HEK293 (cell line): ENCODE results near the gene CAMKMT.

ENCODE experiments used
- BCL11A ChIP-seq: fragments of 450-650 bp; formaldehyde crosslinking; IDR thresholded peaks from 2 replicates; pipeline ENCODE4 v1.5.1; 2016; ENCODE audit warnings: low read depth, missing biosample characterization, missing genetic modification characterization
- HOXA7 ChIP-seq: sonication (generic); formaldehyde crosslinking; IDR thresholded peaks from 2 replicates; pipeline ENCODE4 v1.8.1; 2022; ENCODE audit warnings: missing genetic modification reagents, borderline replicate concordance
- ZBTB48 ChIP-seq: fragments of 450-650 bp; formaldehyde crosslinking; IDR thresholded peaks from 2 replicates; pipeline ENCODE4 v1.5.1; 2016; ENCODE audit warnings: missing biosample characterization, missing genetic modification characterization
- ZNF221 ChIP-seq: fragments of 450-650 bp; formaldehyde crosslinking; IDR thresholded peaks from 2 replicates; pipeline ENCODE4 v1.5.1; 2017; ENCODE audit warnings: missing biosample characterization, missing genetic modification characterization, borderline replicate concordance
- ZNF24 ChIP-seq: fragments of 450-650 bp; formaldehyde crosslinking; IDR thresholded peaks from 2 replicates; pipeline ENCODE4 v1.5.1; 2016; ENCODE audit warnings: missing biosample characterization, missing genetic modification characterization
- ZNF354C ChIP-seq: fragments of 450-650 bp; formaldehyde crosslinking; IDR thresholded peaks from 2 replicates; pipeline ENCODE4 v1.5.1; 2016; ENCODE audit warnings: missing biosample characterization, missing genetic modification characterization, low read depth, borderline replicate concordance
- ZNF473 ChIP-seq: fragments of 450-650 bp; formaldehyde crosslinking; IDR thresholded peaks from 2 replicates; pipeline ENCODE4 v1.5.1; 2017; ENCODE audit warnings: missing biosample characterization, missing genetic modification characterization
- TF ChIP-seq, protein P1 (sequence below): fragments of 450-650 bp; formaldehyde crosslinking; IDR thresholded peaks from 2 replicates; pipeline ENCODE4 v1.5.1; 2016; ENCODE audit warnings: missing biosample characterization, missing genetic modification characterization
- TF ChIP-seq, protein P2 (sequence below): fragments of 450-650 bp; formaldehyde crosslinking; IDR thresholded peaks from 2 replicates; pipeline ENCODE4 v1.5.1; 2017; ENCODE audit warnings: missing biosample characterization, missing genetic modification characterization
- TF ChIP-seq, protein P3 (sequence below): fragments of 450-650 bp; formaldehyde crosslinking; IDR thresholded peaks from 2 replicates; pipeline ENCODE4 v1.5.1; 2016; ENCODE audit warnings: missing biosample characterization, missing genetic modification characterization
- TF ChIP-seq, protein P4 (sequence below): fragments of 450-650 bp; formaldehyde crosslinking; IDR thresholded peaks from 2 replicates; pipeline ENCODE4 v1.5.1; 2017; ENCODE audit warnings: missing biosample characterization, missing genetic modification characterization
- TF ChIP-seq, protein P5 (sequence below): fragments of 450-650 bp; formaldehyde crosslinking; IDR thresholded peaks from 2 replicates; pipeline ENCODE4 v1.5.1; 2016; ENCODE audit warnings: missing biosample characterization, missing genetic modification characterization, low read depth

DNA sequence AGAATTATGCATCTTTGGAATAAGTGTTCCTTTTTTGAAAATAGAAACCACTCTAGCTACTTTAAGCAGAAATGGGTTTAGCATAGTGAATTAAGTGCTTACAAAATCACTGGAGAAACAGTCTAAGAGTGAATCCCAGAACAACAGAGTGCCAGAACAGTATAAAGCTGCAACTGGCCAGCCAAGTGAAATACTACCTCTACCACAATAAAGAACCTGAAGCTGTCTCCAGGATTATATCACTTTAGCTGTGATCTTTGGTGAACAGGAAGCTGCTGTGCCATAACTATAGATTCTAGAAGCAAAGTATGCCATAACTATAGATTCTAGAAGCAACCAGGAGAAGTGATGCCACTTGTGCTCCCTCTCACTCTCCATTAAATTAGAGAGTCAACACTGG lies 7.6 kb downstream of the CAMKMT start:
- TF ChIP-seq ZNF354C (tag by site-specific recombination) (no peak), HOXA7 (CRISPR knock-in tag) (no peak), ZNF24 (tag by site-specific recombination) (no peak), BCL11A (tag by site-specific recombination) (no peak), ZBTB48 (tag by site-specific recombination) (no peak), ZNF221 (tag by site-specific recombination) (no peak), ZNF473 (tag by site-specific recombination) (no peak)
- TF ChIP-seq, protein P1, sequence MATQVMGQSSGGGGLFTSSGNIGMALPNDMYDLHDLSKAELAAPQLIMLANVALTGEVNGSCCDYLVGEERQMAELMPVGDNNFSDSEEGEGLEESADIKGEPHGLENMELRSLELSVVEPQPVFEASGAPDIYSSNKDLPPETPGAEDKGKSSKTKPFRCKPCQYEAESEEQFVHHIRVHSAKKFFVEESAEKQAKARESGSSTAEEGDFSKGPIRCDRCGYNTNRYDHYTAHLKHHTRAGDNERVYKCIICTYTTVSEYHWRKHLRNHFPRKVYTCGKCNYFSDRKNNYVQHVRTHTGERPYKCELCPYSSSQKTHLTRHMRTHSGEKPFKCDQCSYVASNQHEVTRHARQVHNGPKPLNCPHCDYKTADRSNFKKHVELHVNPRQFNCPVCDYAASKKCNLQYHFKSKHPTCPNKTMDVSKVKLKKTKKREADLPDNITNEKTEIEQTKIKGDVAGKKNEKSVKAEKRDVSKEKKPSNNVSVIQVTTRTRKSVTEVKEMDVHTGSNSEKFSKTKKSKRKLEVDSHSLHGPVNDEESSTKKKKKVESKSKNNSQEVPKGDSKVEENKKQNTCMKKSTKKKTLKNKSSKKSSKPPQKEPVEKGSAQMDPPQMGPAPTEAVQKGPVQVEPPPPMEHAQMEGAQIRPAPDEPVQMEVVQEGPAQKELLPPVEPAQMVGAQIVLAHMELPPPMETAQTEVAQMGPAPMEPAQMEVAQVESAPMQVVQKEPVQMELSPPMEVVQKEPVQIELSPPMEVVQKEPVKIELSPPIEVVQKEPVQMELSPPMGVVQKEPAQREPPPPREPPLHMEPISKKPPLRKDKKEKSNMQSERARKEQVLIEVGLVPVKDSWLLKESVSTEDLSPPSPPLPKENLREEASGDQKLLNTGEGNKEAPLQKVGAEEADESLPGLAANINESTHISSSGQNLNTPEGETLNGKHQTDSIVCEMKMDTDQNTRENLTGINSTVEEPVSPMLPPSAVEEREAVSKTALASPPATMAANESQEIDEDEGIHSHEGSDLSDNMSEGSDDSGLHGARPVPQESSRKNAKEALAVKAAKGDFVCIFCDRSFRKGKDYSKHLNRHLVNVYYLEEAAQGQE = no peak
- TF ChIP-seq, protein P2, sequence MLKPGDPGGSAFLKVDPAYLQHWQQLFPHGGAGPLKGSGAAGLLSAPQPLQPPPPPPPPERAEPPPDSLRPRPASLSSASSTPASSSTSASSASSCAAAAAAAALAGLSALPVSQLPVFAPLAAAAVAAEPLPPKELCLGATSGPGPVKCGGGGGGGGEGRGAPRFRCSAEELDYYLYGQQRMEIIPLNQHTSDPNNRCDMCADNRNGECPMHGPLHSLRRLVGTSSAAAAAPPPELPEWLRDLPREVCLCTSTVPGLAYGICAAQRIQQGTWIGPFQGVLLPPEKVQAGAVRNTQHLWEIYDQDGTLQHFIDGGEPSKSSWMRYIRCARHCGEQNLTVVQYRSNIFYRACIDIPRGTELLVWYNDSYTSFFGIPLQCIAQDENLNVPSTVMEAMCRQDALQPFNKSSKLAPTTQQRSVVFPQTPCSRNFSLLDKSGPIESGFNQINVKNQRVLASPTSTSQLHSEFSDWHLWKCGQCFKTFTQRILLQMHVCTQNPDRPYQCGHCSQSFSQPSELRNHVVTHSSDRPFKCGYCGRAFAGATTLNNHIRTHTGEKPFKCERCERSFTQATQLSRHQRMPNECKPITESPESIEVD (tag by site-specific recombination) = no peak
- TF ChIP-seq, protein P3, sequence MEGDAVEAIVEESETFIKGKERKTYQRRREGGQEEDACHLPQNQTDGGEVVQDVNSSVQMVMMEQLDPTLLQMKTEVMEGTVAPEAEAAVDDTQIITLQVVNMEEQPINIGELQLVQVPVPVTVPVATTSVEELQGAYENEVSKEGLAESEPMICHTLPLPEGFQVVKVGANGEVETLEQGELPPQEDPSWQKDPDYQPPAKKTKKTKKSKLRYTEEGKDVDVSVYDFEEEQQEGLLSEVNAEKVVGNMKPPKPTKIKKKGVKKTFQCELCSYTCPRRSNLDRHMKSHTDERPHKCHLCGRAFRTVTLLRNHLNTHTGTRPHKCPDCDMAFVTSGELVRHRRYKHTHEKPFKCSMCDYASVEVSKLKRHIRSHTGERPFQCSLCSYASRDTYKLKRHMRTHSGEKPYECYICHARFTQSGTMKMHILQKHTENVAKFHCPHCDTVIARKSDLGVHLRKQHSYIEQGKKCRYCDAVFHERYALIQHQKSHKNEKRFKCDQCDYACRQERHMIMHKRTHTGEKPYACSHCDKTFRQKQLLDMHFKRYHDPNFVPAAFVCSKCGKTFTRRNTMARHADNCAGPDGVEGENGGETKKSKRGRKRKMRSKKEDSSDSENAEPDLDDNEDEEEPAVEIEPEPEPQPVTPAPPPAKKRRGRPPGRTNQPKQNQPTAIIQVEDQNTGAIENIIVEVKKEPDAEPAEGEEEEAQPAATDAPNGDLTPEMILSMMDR = no peak
- TF ChIP-seq, protein P4, sequence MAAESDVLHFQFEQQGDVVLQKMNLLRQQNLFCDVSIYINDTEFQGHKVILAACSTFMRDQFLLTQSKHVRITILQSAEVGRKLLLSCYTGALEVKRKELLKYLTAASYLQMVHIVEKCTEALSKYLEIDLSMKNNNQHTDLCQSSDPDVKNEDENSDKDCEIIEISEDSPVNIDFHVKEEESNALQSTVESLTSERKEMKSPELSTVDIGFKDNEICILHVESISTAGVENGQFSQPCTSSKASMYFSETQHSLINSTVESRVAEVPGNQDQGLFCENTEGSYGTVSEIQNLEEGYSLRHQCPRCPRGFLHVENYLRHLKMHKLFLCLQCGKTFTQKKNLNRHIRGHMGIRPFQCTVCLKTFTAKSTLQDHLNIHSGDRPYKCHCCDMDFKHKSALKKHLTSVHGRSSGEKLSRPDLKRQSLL (tag by site-specific recombination) = no peak
- TF ChIP-seq, protein P5, sequence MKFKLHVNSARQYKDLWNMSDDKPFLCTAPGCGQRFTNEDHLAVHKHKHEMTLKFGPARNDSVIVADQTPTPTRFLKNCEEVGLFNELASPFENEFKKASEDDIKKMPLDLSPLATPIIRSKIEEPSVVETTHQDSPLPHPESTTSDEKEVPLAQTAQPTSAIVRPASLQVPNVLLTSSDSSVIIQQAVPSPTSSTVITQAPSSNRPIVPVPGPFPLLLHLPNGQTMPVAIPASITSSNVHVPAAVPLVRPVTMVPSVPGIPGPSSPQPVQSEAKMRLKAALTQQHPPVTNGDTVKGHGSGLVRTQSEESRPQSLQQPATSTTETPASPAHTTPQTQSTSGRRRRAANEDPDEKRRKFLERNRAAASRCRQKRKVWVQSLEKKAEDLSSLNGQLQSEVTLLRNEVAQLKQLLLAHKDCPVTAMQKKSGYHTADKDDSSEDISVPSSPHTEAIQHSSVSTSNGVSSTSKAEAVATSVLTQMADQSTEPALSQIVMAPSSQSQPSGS (tag by site-specific recombination) = no peak
